Endothelial cell of umbilical vein (primary cell): Measurements from ENCODE around the gene POLE. TPM values are rescaled to one million over a fixed set of nuclear protein-coding genes. Genes with fewer than 3 reads are reported as not detected.

Experiments used
- microRNA-seq: library from miRNA; unstranded; fragments of <30 nt; microRNA quantifications from one replicate; pipeline ENCODE4 v1.2.0, GENCODE V29; 2021; ENCODE audit warnings: borderline number of aligned reads, borderline replicate concordance
- polyA plus RNA-seq, 4 experiments: library from polyadenylated mRNA; depleted of rRNA in 3 of 4; stranded (reverse) in 3 of 4; unstranded in 1 of 4; fragments of >200 nt; gene quantifications; 2 replicates each; pipeline versions ENCODE4 v1.2.1 to v1.2.3, GENCODE V29; 2011 to 2012; ENCODE audit warnings: missing spikeins in 1 of 4
- small RNA-seq: library from RNA; depleted of rRNA; stranded (forward); fragments of <200 nt; gene quantifications from one replicate; pipeline ENCODE3, GENCODE V24; 2012; ENCODE audit warnings: low replicate concordance, low read depth; ENCODE audit not compliant: insufficient read depth, insufficient read length
- total RNA-seq: library from RNA; stranded (reverse); gene quantifications from 2 replicates; pipeline ENCODE4 v1.2.3, GENCODE V29; 2021

POLE gene
- total and polyA plus RNA-seq, 2 donors (not counting 3 experiments of a cell fraction or from before 2014, with no cell fraction given) = 22.9 to 82.7 TPM

Small RNAs within 50 kb of the gene (microRNA-seq; reads per million reads assigned to microRNA genes)
- 1.9 reads per million for gene MIR6763

Small RNAs within 50 kb of the gene (small RNA-seq; reads per million reads assigned to genes)
- gene MIR6763 (not detected), gene RNA5SP379 (not detected)

Other genes starting within 250 kb of the POLE start
- gene FBRSL1, start 197.2 kb downstream of the POLE start, total RNA-seq = 75.5 and 79.8 TPM in 2 replicates
- gene FBRSL1, start 197.2 kb downstream of the POLE start, polyA plus RNA-seq = 10.2 and 19.3 TPM in 2 replicates
- 1.2 TPM in 1 of 2 replicates, not detected in the other for gene LRCOL1, start 76.8 kb downstream of the POLE start, total RNA-seq
- 1.1 and 1.5 TPM in 2 replicates for gene LRCOL1, start 76.8 kb downstream of the POLE start, polyA plus RNA-seq
- gene P2RX2, start 68.6 kb downstream of the POLE start, total RNA-seq = not detected in 2 replicates
- gene P2RX2, start 68.6 kb downstream of the POLE start, polyA plus RNA-seq = not detected in 2 replicates
- gene PXMP2, start 245 bp upstream of the POLE start, total RNA-seq = 21.1 and 24.0 TPM in 2 replicates
- gene PXMP2, start 245 bp upstream of the POLE start, polyA plus RNA-seq = 31.5 and 32.8 TPM in 2 replicates
- gene PGAM5, start 23.5 kb upstream of the POLE start, total RNA-seq = 45.7 and 52.8 TPM in 2 replicates
- 23.1 and 34.1 TPM in 2 replicates for gene PGAM5, start 23.5 kb upstream of the POLE start, polyA plus RNA-seq
- gene ANKLE2, start 74.5 kb upstream of the POLE start, total RNA-seq = 96.2 and 112 TPM in 2 replicates
- gene ANKLE2, start 74.5 kb upstream of the POLE start, polyA plus RNA-seq = 72.9 and 75.8 TPM in 2 replicates
- 83.4 and 86.0 TPM in 2 replicates for gene GOLGA3, start 141.5 kb upstream of the POLE start, total RNA-seq
- 15.9 and 18.4 TPM in 2 replicates for gene GOLGA3, start 141.5 kb upstream of the POLE start, polyA plus RNA-seq
- gene CHFR, start 200.3 kb upstream of the POLE start, total RNA-seq = 64.7 and 66.5 TPM in 2 replicates
- 45.4 and 57.0 TPM in 2 replicates for gene CHFR, start 200.3 kb upstream of the POLE start, polyA plus RNA-seq